MG63 (cell line): ENCODE data around the gene KISS1R. TPM values are rescaled to one million over a fixed set of nuclear protein-coding genes. Genes with fewer than 3 reads are reported as not detected.

Source experiments
- DNase-seq: peaks from one replicate; pipeline ENCODE4 v3.0.0-alpha.2; 2020
- H3K27me3 ChIP-seq: fragments of 250-450 bp; sonication (Bioruptor Pico); 2 replicates; pipeline ENCODE4 v1.5.1; 2020; ENCODE audit warnings: mild to moderate bottlenecking, moderate library complexity
- H3K36me3 ChIP-seq: fragments of 250-450 bp; sonication (Bioruptor Pico); 2 replicates; pipeline ENCODE4 v1.5.1; 2020; ENCODE audit warnings: mild to moderate bottlenecking, moderate library complexity
- H3K4me3 ChIP-seq: fragments of 250-450 bp; sonication (Bioruptor Pico); 2 replicates; pipeline ENCODE4 v1.5.1; 2020; ENCODE audit warnings: mild to moderate bottlenecking, moderate library complexity
- H3K9me3 ChIP-seq: fragments of 250-450 bp; sonication (Bioruptor Pico); 2 replicates; pipeline ENCODE4 v1.5.1; 2020; ENCODE audit warnings: mild to moderate bottlenecking, moderate library complexity
- total RNA-seq: library from RNA; depleted of rRNA; stranded (reverse); fragments of >200 nt; shearing (Covaris generic); gene quantifications from 2 replicates; pipeline ENCODE4 v1.2.3, GENCODE V29; 2014; ENCODE audit warnings: low replicate concordance

Gene KISS1R
- total RNA-seq, 1 experiment from 2014 or later = not detected

- H3K36me3 ChIP-seq = no peaks in the 10 kb centered on the region
- no peaks in the 10 kb centered on the region for H3K27me3 ChIP-seq
- H3K9me3 ChIP-seq = no peaks in the 10 kb centered on the region
- H3K4me3 ChIP-seq = peak within 1 kb of the TSS; percentile 64
- peak; percentile 67 for DNase-seq
These were observed 8.6 kb downstream of the KISS1R start, which contains the start of gene ARID3A for GRCh38 chr19:925526-926322. Gene ARID3A, plus strand, starts transcription at chr19:926035. Its CDS starts 3,494 bp downstream, at chr19:929529.

DNA sequence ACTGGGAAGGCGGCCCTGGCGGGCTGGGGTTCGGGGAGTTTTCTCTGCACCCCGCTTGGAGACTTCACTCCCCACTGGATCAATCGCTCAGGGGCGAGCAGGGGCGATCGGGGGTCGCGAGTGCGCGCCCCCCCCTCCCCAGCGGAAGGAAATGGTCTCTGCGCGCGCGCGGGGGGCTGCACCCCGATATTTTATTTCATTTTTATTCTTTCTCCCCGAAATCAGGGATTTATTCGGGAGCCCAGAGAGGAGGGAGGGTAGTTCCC, 9.1 kb downstream of the KISS1R start:
- Histone ChIP-seq H3K4me3 (peak overlapping the region; percentile 64), H3K9me3 (no peaks in the 10 kb centered on the region), H3K36me3 (no peaks in the 10 kb centered on the region), H3K27me3 (no peaks in the 10 kb centered on the region)
- no peak for DNase-seq

GRCh38 chr19:926589-927350, 9.6 kb downstream of the KISS1R start:
- H3K9me3 ChIP-seq = no peaks in the 10 kb centered on the region
- H3K27me3 ChIP-seq = no peaks in the 10 kb centered on the region
- H3K4me3 ChIP-seq = peak overlapping the region; percentile 64
- peak; percentile 28 for DNase-seq
- H3K36me3 ChIP-seq = no peaks in the 10 kb centered on the region

- no peaks in the 10 kb centered on the region for H3K27me3 ChIP-seq
- DNase-seq = no peak
- no peak overlapping the region; the same call in 1 of the 2 replicates for H3K4me3 ChIP-seq
- H3K36me3 ChIP-seq = no peaks in the 10 kb centered on the region
- no peaks in the 10 kb centered on the region for H3K9me3 ChIP-seq
These were observed 10.2 kb downstream of the KISS1R start for GRCh38 chr19:927351-927779.

GRCh38 chr19:927780-928401, 10.8 kb downstream of the KISS1R start:
- no peaks in the 10 kb centered on the region for H3K36me3 ChIP-seq
- H3K4me3 ChIP-seq = no peak overlapping the region
- no peaks in the 10 kb centered on the region for H3K27me3 ChIP-seq
- DNase-seq = no peak
- no peaks in the 10 kb centered on the region for H3K9me3 ChIP-seq

GRCh38 chr19:928471-929202, 11.5 kb downstream of the KISS1R start:
- H3K4me3 ChIP-seq = no peak overlapping the region
- H3K9me3 ChIP-seq = no peaks in the 10 kb centered on the region
- no peaks in the 10 kb centered on the region for H3K36me3 ChIP-seq
- H3K27me3 ChIP-seq = no peaks in the 10 kb centered on the region
- DNase-seq = no peak

- Histone ChIP-seq H3K4me3 (no peak overlapping the region), H3K9me3 (no peaks in the 10 kb centered on the region), H3K36me3 (no peaks in the 10 kb centered on the region), H3K27me3 (no peaks in the 10 kb centered on the region)
- DNase-seq = no peak
These were observed 12.2 kb downstream of the KISS1R start for GRCh38 chr19:929203-929890.

DNA sequence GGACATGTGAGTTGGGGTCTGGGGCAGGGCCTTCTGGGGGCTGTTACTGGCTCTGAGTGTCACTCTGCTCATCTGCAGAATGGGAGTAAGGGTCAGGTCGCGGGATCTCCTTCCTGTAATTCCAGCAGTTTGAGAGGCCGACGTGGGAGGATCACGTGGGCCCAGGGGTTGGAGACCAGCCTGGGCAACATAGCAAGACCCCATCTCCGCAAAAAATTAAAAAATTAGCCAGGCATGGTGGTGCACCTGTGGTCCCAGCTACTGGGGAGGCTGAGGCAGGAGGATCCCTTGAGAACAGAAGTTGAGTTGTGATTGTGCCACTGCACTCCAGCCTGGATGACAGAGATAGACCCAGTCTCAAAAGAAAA, 12.7 kb downstream of the KISS1R start:
- no peak for DNase-seq
- H3K36me3 ChIP-seq = no peaks in the 10 kb centered on the region
- no peak overlapping the region for H3K4me3 ChIP-seq
- H3K27me3 ChIP-seq = no peaks in the 10 kb centered on the region
- H3K9me3 ChIP-seq = no peaks in the 10 kb centered on the region

DNA sequence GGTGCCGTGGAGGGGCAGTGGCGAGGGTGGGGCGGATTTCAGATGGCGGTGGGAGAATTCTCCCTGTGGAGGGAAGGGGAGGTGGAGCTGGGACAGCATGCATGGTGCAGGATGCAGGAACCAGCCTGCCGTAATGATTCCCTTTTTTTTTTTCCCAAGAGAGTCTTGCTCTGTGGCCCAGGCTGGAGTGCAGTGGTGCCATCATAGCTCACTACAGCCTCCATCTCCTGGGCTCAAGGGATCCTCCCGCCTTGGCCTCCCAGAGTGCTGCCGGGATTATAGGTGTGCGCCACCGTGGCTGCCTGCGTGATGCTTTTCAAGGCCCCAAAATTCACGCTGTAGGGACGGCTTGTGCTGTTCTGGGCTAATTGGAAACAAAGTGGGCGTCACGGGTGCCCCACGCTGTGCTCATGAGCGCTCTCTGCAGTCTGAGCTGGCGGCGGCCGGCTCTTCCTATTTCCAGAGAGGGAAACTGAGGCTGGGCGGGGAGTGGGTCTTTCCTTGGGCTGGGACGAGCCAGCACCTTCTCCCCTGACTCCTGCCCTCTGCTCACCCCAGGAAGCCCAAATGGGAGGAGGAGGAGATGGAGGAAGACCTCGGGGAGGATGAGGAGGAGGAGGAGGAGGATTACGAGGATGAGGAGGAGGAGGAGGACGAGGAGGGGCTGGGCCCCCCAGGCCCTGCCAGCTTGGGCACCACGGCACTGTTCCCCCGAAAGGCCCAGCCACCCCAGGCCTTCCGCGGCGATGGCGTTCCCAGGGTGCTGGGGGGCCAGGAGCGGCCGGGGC, 14.9 kb downstream of the KISS1R start:
- H3K4me3 ChIP-seq = no peak overlapping the region
- no peaks in the 10 kb centered on the region for H3K9me3 ChIP-seq
- H3K36me3 ChIP-seq = no peaks in the 10 kb centered on the region
- H3K27me3 ChIP-seq = no peaks in the 10 kb centered on the region
- no peak for DNase-seq

- Histone ChIP-seq H3K27me3 (no peaks in the 10 kb centered on the region), H3K36me3 (no peaks in the 10 kb centered on the region), H3K4me3 (no peak overlapping the region), H3K9me3 (no peaks in the 10 kb centered on the region)
- DNase-seq = peak; percentile 94
These were observed 15.8 kb downstream of the KISS1R start for GRCh38 chr19:932648-933552.

- Histone ChIP-seq H3K27me3 (no peaks in the 10 kb centered on the region), H3K9me3 (no peaks in the 10 kb centered on the region), H3K4me3 (no peak overlapping the region), H3K36me3 (no peaks in the 10 kb centered on the region)
- no peak for DNase-seq
These were observed 16.4 kb downstream of the KISS1R start for GRCh38 chr19:933553-933882.

GRCh38 chr19:934197-934840, 17.2 kb downstream of the KISS1R start:
- DNase-seq = no peak
- no peaks in the 10 kb centered on the region for H3K9me3 ChIP-seq
- H3K27me3 ChIP-seq = no peaks in the 10 kb centered on the region
- no peak overlapping the region for H3K4me3 ChIP-seq
- no peaks in the 10 kb centered on the region for H3K36me3 ChIP-seq

DNA sequence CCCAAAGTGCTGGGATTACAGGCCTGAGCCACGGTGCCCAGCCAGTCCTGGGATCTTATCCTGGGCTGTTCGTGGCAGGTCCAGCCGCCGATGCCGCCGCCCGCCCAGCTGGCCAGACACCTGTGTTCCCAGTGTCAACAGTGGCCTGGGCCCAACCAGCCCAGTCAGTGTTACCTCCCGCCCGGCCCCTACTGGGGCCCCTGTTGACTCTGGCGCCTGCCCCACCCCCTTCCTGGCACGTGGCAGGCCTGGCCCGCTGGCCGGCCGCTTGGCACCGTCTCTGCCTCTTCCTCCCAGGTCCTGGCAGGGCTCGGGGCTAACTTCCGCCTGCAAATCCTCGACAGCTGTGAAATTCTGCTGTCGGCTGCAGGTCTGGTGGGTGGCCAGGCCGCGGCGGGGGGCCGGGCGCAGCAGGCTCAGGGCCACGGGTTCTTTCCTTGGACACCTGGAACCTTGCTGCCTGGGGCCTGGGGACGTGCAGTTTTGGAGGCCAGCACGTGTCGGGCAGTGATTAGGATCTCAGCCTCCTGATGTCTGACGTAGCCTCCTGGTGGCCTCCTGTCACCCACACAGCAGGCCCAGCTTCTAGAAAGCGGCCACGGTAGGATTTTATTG, 17.8 kb downstream of the KISS1R start:
- Histone ChIP-seq H3K27me3 (no peaks in the 10 kb centered on the region), H3K9me3 (no peaks in the 10 kb centered on the region), H3K36me3 (no peaks in the 10 kb centered on the region), H3K4me3 (no peak overlapping the region)
- peak; percentile 93 for DNase-seq

DNA sequence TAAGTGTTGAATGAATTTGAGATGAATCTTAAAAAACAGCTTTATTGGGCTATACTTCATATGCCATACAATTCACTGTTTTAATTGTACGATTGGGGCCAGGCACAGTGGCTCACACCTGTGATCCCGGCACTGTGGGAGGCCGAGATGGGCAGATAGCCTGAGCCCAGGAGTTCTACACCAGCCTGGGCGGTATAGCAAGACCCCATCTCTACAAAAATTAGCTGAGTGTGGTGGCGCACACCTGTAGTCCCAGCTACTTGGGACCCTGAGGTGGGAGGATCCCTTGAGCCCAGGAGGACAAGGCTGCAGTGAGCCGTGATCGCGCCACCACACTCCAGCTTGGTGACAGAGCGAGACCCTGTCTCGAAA, 19.0 kb downstream of the KISS1R start:
- no peak overlapping the region for H3K4me3 ChIP-seq
- no peaks in the 10 kb centered on the region for H3K27me3 ChIP-seq
- no peaks in the 10 kb centered on the region for H3K9me3 ChIP-seq
- H3K36me3 ChIP-seq = no peaks in the 10 kb centered on the region
- DNase-seq = no peak
